HCT116 (cell line): ENCODE measurements around the gene HGS. TPM values are rescaled to one million over a fixed set of nuclear protein-coding genes. Genes with fewer than 3 reads are reported as not detected.

Experiments used
- CEBPB ChIP-seq: IDR thresholded peaks from 2 replicates; pipeline ENCODE4 v1.6.1; 2012; ENCODE audit warnings: low read depth
- EGR1 ChIP-seq: IDR thresholded peaks from 2 replicates; pipeline ENCODE4 v1.6.1; 2012; ENCODE audit warnings: low read depth
- ELF1 ChIP-seq: IDR thresholded peaks from 2 replicates; pipeline ENCODE4 v1.6.1; 2012; ENCODE audit warnings: low read depth, borderline replicate concordance
- EZH2phosphoT487 ChIP-seq: fragments of 200-600 bp; IDR thresholded peaks from 2 replicates; pipeline ENCODE4 v1.6.1; 2018; ENCODE audit warnings: antibody characterized with exemption, borderline replicate concordance
- FOSL1 ChIP-seq: IDR thresholded peaks from 2 replicates; pipeline ENCODE4 v1.6.1; 2012; ENCODE audit warnings: low read depth
- JUND ChIP-seq: IDR thresholded peaks from 2 replicates; pipeline ENCODE4 v1.6.1; 2012
- MAX ChIP-seq: IDR thresholded peaks from 2 replicates; pipeline ENCODE4 v1.6.1; 2012
- POLR2A ChIP-seq: IDR thresholded peaks from 2 replicates; pipeline ENCODE4 v1.7.0; 2011; ENCODE audit warnings: borderline replicate concordance; ENCODE audit not compliant: insufficient read depth, insufficient read length; ENCODE audit errors: extremely low read depth
- POLR2AphosphoS5 ChIP-seq: IDR thresholded peaks from 2 replicates; pipeline ENCODE4 v1.6.1; 2011; ENCODE audit warnings: mild to moderate bottlenecking, low read depth, low read length, moderate library complexity
- REST ChIP-seq: IDR thresholded peaks from 2 replicates; pipeline ENCODE4 v1.6.1; 2012; ENCODE audit warnings: low read depth
- TCF7L2 ChIP-seq: IDR thresholded peaks from 2 replicates; pipeline ENCODE4 v1.7.0; 2011; ENCODE audit warnings: borderline replicate concordance, inconsistent platforms; ENCODE audit not compliant: insufficient read depth, insufficient read length; ENCODE audit errors: extremely low read depth
- YY1 ChIP-seq: IDR thresholded peaks from 2 replicates; pipeline ENCODE4 v1.6.1; 2011; ENCODE audit warnings: low read length, low read depth, moderate library complexity, mild to moderate bottlenecking; ENCODE audit not compliant: insufficient replicate concordance; ENCODE audit errors: extremely low read depth
- ZFX ChIP-seq: fragments of 450-650 bp; IDR thresholded peaks from 2 replicates; pipeline ENCODE4 v1.6.1; 2017
- total RNA-seq: library from RNA; stranded (reverse); gene quantifications from one replicate; pipeline ENCODE4 v1.2.1, GENCODE V29; 2021; ENCODE audit not compliant: unreplicated experiment

The HGS gene
- total RNA-seq, 1 experiment from 2014 or later, result 231 TPM

DNA sequence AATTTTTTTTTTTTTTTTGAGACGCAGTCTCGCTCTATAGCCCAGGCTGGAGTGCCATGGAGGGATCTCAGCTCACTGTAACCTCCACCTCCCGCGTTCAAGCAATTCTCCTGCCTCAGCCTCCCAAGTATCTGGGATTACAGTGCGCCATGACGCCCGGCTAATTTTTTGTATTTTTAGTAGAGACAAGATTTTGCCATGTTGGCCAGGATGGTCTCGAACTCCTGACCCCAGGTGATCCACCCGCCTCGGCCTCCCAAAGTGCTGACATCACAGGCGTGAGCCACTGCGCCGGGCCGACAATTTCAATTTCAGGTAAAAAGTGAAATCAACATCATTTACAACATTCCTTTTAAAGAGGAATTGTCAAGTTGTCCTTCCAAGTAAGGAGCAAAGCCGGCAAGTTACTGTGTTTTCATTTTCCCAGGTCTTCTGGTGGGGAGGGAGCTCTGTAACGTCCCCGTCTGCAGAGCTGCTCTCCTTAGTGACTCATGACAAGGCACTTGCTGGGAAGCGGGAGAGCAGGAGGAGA, 47.8 kb upstream of the HGS start (continued):
- no peak for TF ChIP-seq REST
- no peak for TF ChIP-seq ELF1
- TF ChIP-seq POLR2AphosphoS5, result no peak
- no peak for TF ChIP-seq YY1
- TF ChIP-seq FOSL1, result no peak
- TF ChIP-seq CEBPB, result no peak
- no peak for TF ChIP-seq ZFX
- TF ChIP-seq POLR2A, result no peak
- no peak for TF ChIP-seq TCF7L2
- TF ChIP-seq EZH2phosphoT487, result no peak
- TF ChIP-seq MAX, result no peak
- TF ChIP-seq JUND, result no peak
- no peak for TF ChIP-seq EGR1
